HG02840 (cell line): ENCODE data around the gene OR5J2.
"Not testable (repeated sequence)": the region's sequence is repeated elsewhere in the genome, so short reads cannot be mapped to it uniquely, and the experiment has no call there.

Experiments used
- ATAC-seq: cut with Tn5 transposase; IDR thresholded peaks from one replicate; pipeline ENCODE4 v1.9.1; 2021; ENCODE audit warnings: mild to moderate bottlenecking, moderate library complexity, moderate number of reproducible peaks; ENCODE audit not compliant: unreplicated experiment, low FRiP score

OR5J2 gene

GRCh38 chr11:56176318-56176717, at the start of gene OR5J2:
Gene OR5J2, plus strand, starts transcription at chr11:56176618. Its CDS starts 0 bp downstream, at chr11:56176618.
- ATAC-seq, result no peak

GRCh38 chr11:56140151-56140661, 36.2 kb upstream of the OR5J2 start, which contains the start of gene OR8J3:
Gene OR8J3, minus strand, starts transcription at chr11:56140201. Its CDS starts 2,483 bp downstream, at chr11:56137718.
- no peak for ATAC-seq

GRCh38 chr11:56143681-56144080, 32.7 kb upstream of the OR5J2 start:
- ATAC-seq, result not testable (repeated sequence)

DNA sequence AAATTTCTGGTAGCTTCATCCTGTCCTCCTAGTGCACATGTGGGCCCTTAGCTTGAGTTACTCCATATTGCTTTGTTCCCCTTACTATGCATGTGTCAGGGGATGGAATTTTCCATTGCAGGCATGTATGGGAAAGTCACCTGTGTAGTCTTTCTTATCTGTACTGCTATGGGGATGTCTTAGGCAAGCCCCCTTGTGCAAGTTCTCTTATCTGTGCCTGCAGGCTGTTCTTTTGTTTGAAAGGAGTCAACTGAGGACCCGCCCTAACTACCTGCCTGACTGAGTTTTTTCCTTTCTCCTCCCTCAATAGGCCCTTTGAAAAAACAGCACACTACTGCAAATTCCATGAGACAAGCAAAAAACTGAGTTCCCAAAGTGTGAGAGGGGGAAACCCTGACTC, 25.0 kb upstream of the OR5J2 start:
- ATAC-seq, result no peak

DNA sequence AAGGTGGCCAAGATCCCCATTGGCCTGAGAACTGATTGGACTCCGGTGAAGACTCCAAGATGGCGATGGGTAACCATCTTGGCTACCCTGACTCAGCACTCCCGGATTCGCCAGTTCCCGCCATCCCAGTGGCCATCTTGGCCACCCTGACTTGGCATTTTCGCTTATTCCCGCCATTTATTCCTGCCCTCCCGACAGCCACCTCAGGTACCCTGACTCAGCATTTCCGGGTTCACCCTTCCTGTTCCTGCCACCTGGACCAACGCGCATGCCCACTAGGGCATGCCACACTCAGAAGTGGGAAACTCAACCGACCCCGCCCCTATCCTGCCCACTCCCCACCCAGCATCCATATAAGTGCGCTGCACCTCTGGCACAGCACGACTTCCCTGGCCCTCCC, 24.1 kb upstream of the OR5J2 start:
- no peak for ATAC-seq

- no peak for ATAC-seq
Measured at GRCh38 chr11:56160217-56160616, 16.2 kb upstream of the OR5J2 start, which contains the start of gene OR8K5. Gene OR8K5, minus strand, starts transcription at chr11:56160317. Its CDS starts 0 bp downstream, at chr11:56160317.

DNA sequence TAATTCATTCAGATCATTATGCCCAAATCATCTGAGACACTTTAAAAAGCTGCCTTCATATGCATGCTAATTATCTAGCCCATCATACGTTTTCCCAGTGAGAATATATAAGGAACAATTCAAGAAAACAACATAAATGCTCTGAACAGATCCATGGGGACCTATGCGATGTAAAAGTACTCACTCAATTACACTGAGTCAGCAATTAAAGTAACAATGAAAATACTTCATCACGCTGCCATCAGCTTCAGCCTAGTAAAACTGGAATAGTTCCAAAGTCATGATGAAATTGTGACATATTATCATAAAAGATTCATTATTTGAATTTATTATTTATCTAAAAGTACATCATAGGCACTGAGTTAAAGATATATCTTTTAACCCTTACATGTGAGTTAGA, 12.6 kb upstream of the OR5J2 start:
- ATAC-seq, result no peak

- no peak for ATAC-seq
Measured at GRCh38 chr11:56172256-56172830, 4.1 kb upstream of the OR5J2 start.

DNA sequence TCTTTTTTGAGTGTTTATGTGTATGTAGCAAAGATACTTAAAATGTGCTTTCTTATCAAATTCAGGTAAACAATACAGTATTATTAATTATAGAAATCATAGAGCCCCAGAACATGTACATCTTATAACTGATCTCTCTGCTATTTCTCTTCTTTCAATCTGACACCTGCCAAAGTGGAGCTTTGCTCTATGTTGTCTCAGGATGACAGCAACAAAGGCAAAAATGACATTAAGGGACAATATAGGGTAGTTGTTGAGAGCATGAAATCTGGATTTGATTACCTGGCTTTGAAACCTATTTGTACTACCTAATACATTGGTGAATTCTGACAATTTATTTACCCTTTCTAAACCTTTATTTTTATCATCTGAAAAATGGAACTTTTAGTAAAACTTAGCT, 7.0 kb downstream of the OR5J2 start:
- no peak for ATAC-seq

GRCh38 chr11:56188602-56189001, 12.2 kb downstream of the OR5J2 start:
- no peak for ATAC-seq

- no peak for ATAC-seq
Measured at GRCh38 chr11:56196705-56197104, 20.3 kb downstream of the OR5J2 start.

- no peak for ATAC-seq
Measured at GRCh38 chr11:56197367-56197766, 20.9 kb downstream of the OR5J2 start.

DNA sequence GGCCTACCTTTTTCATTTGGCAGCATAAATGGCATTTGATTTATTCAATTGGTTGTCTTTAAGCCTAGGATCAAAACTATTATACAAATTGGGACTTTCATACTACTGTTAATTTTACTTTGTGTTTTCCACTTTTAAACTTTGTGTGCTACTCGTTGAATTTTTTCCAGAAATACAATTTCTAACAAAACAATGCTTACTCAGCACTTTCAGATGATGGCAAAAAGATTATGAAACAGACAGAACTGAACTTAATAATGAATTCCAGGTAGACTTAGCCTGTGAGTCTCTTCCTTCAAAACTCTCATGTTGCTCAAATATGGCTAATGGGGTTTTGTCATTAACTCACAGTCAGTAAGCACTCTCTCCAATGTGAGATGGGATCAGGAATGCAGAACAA, 31.4 kb downstream of the OR5J2 start:
- ATAC-seq, result no peak

GRCh38 chr11:56214537-56214936, 38.1 kb downstream of the OR5J2 start:
- no peak for ATAC-seq

DNA sequence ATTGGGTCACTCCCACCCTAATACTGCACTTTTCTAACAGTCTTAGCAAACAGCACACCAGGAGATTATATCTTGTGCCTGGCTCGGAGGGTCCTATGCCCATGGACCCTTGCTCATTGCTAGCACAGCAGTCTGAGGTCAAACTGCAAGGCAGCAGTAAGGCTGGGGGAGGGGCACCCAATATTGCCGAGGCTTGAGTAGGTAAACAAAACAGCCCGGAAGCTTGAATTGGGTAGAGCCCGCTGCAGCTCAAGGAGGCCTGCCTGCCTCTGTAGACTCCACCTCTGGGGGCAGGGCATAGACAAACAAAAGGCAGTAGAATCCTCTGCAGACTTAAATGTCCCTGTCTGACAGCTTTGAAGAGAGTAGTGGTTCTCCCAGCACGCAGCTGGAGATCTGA, 43.3 kb downstream of the OR5J2 start:
- not testable (repeated sequence) for ATAC-seq
